DMS53 treated with DMSO at 0.1 percent for 48 hours (cell line): ENCODE measurements around the gene BLVRA.
"Not testable (repeated sequence)": the region's sequence is repeated elsewhere in the genome, so short reads cannot be mapped to it uniquely, and the experiment has no call there.

Experiments
- DNase-seq: peaks from one replicate; lab custom pipeline; 2025; ENCODE audit not compliant: unreplicated experiment; lab: John Stamatoyannopoulos, UW

BLVRA gene

GRCh38 chr7:43768887-43769272 is 10.4 kb downstream of the BLVRA start:
- DNase-seq, result no peak

DNA sequence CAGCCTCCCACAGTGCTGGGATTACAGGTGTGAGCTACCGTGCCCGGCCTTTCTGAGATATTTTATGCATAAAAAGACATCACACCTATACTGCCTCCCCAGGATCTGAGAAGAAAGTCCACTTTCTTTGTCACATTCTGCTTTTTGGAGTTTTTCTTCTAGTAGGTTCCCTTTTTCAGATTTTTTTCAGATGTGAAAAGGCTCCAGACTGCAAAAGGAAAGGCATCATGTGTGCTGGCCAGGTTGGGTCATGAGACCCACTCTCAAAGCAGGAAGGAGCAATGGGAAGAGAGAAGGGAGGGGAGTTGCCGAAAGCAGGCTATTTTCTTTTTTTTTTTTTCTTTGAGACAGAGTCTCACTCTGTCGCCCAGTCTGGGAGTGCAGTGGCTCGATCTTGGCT is 10.8 kb downstream of the BLVRA start:
- DNase-seq, result no peak

DNA sequence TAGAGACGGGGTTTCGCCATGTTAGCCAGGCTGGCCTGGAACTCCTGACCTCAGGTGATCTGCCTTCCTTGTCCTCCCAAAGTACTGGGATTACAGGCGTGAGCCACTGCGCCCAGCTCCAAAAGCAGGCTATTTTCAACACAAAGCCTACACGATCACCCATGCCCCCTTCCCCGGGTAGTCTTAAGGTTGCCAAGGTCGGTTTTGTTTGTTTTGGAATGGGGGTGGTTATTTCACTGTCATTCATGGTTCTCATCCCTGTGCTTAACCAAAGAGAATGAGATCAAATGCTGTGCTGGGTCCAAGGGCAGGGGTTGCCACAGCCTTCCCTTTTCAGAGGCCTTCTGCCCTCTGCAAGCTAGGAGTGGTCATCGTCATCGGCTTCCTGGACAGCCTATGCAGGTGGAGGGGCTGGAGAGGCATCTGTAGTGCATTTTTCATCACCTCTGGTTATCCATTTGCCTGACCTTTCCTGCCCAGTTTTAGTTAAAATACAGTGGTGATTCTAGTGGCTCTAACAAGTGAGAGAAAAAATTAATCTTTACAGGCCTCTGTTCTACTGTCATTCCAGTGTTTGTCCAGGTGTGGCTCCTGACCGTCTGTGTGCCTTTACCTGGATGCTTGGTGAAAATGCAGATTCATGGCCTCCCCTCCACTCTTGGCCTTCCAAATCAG is 11.4 kb downstream of the BLVRA start:
- DNase-seq, result no peak

GRCh38 chr7:43771128-43771527 is 12.6 kb downstream of the BLVRA start:
- no peak for DNase-seq

DNA sequence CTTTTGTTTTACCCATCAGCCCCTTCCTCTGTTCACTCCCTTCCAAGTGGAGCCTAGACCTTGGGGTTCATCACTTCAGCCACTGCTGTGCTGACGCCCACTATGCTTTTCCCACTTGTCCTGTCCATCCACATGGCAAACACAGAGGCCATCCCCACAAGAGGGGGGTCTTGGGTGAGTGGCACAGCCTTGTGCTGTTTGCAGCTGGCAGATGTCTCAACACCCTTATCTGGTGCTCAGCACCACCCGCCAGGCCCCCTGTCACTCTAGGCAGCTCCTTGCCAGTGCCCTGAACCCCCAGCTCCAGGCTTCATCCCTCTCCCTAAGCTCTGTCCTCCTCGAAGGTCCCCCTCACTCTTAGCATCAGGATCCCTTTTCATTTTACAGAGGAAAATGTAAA is 13.1 kb downstream of the BLVRA start:
- no peak for DNase-seq

GRCh38 chr7:43773268-43773667 is 14.8 kb downstream of the BLVRA start:
- DNase-seq, result not testable (repeated sequence)

DNA sequence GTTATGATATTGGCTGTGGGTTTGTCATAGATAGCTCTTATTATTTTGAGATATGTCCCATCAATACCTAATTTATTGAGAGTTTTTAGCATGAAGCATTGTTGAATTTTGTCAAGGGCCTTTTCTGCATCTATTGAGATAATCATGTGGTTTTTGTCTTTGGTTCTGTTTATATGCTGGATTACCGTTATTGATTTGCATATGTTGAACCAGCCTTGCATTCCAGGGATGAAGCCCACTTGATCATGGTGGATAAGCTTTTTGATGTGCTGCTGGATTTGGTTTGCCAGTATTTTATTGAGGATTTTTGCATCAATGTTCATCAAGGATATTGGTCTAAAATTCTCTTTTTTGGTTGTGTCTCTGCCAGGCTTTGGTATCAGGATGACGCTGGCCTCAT is 16.8 kb downstream of the BLVRA start:
- DNase-seq, result not testable (repeated sequence)

GRCh38 chr7:43778293-43779044 is 20.0 kb downstream of the BLVRA start:
- DNase-seq, result not testable (repeated sequence)

DNA sequence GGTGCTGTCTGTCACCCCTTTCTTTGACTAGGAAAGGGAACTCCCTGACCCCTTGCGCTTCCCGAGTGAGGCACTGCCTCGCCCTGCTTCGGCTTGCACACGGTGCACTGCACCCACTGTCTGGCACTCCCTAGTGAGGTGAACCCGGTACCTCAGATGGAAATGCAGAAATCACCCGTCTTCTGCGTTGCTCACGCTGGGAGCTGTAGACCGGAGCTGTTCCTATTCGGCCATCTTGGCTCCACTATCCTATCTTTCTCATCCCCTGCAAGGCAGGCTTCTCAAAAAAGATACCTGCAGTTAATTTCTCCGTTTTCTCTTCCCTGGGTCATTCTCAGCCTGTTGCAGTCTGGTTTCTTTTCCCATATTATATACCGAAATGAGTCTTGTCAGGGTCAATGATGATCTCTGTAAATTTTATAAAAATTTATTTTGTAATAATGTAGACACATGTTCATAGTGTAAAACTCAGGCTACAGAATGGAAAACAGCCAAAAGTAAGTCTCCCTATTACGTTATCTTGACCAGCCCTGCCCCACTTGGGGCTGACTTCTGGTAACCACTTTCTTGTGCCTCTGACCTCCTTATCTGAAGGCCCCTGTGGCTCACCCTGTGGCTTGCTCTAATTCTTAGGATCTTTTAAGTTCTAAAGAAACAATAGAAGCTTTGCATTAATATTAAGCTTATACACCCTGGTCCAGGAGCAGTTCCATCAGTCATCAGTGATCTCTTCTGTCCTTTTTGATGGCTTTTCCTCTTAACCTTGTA is 20.7 kb downstream of the BLVRA start:
- no peak for DNase-seq

- DNase-seq, result no peak
Observed at GRCh38 chr7:43781726-43782607, 23.5 kb downstream of the BLVRA start.

DNA sequence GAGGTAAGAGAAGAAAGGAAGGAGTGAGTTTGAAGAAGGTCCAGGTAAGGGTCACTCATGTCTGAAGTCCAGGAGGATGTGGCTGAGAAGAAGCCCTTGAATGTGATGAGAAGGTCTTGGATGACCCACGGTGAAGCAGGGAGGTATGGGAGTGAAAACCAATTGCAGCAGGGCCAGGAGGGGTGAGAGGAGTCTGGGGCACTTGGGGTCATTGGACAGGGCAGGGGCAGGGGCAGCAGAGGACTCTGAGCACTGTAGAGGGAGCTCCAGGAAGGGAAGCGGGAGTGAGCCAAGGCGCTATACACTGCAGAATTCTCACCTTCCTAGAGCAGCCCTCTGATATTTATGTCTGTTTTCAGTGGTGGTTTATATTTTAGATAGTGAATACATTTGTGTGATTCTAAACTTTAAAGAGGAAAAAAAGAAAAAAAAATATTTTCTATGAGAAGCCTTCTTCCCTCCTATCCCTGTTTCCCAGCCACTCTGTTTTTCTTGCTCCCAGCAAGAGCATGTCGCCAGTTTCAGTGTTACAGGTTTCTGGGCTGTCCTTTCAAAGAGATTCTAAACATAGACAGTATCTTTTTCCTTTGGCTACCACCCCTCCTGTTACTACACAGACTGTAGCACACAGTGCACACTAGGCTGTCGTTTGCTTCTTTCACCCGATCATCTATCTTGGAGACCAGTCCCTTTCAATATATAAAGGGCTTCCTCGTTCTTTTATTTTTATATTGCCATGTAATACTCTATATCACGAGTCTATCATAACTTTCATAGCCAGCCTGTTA is 24.5 kb downstream of the BLVRA start:
- no peak for DNase-seq

DNA sequence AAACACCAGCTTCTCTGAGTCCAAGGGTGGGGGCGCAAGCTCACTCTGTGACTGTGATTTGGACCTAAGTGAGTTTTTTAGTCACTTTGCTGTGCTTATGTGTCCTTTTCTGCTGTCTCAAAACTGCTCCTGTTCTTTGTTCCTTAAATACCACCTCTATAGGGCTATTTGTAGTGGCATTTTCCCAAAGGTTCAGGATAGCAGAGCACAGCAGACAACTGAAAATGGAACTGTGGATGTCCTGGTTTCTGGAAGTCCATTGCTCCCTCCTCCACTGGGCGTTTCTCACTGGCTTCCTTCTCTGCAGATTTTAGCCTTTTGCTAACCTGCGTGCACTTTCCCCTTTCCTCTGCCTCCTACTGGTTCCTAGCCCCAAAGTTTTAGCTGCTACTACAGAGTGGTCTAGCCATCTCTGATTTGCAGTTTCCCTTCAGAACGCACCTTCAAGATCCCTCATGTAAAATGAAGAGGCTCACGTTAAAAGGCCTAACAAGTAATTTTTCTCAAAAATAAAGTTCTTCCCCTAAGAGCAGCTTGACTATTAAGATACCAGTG is 25.6 kb downstream of the BLVRA start:
- no peak for DNase-seq

GRCh38 chr7:43784585-43785087 is 26.2 kb downstream of the BLVRA start:
- DNase-seq, result not testable (repeated sequence)

GRCh38 chr7:43785420-43785819 is 26.9 kb downstream of the BLVRA start:
- DNase-seq, result no peak

GRCh38 chr7:43787771-43788170 is 29.3 kb downstream of the BLVRA start:
- DNase-seq, result no peak

DNA sequence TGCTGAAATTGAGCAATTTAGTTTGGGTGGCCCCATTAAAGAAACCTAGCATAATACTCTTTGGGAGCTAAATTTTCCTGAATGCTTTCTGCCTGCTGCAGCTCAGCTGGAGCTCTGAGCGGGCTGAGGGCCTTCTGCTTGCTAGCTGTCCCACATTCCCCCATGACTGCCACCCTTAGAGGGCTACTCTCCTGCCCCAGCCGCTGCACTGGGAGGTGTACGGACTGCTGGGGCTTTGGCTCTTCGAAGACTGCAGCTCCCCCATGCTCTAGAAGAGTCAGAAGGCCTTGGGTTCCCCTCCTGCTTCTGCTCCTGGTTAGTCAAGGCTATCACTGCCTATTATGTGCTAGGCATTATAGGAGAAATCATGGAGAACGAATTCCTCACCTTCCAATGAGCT is 31.5 kb downstream of the BLVRA start:
- DNase-seq, result no peak

GRCh38 chr7:43790834-43791233 is 32.4 kb downstream of the BLVRA start:
- no peak for DNase-seq

DNA sequence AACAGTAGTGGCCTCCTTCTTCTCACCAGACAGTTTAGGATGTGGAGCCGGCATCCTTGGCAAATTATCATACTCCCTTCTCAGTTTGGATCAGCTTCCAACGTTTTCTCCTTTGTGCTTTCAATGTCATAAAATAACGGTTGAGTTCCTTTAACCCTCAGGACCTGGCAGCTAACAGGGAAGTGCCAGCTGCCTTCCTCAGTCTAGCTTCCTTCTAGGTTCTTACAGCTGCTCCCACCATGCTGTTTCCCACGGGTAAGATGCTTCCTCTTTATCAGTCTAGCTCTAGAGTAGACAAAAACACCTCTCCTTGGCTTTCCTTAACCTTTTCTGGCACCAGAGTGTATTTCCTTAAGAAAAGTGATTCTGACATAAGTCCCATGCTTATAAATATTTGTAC is 33.2 kb downstream of the BLVRA start:
- DNase-seq, result no peak

DNA sequence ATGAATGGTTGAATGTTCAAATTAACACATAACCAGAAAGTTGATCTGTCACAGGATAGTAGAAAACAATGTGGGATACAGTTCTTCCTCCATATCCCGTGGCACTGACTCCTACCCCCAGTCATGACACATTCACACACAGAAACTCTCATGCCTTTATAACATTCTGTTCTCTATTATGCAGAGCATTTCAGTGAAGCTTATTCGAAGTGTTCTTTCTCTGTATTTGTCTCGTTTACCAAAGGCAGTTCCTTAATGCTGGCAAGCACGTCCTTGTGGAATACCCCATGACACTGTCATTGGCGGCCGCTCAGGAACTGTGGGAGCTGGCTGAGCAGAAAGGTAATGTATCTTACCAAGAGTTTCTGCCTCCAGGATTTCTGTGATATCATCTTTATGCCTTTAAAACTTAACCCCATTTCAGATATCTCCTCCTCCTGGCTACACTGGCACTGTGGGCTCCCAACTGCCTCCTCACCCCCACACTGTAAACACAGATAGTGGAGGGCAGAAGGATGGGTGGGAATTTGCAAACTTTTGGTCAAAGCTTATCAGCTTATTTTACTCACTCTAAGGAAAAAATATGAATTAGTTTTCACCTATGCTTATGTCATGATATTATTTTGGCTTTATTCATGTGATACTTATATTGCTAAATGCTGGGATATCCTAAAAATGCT is 34.1 kb downstream of the BLVRA start:
- no peak for DNase-seq
